Cardiac septum (tissue), 1 donor: ENCODE results near the gene BCAN. TPM values are rescaled to one million over a fixed set of nuclear protein-coding genes. Genes with fewer than 3 reads are reported as not detected.

Experiments used
- DNase-seq: peaks from one replicate; pipeline ENCODE4 v3.0.0-alpha.2; 2020; ENCODE audit warnings: low spot score
- intact Hi-C: fragments of 100-400 bp; cut with DNase I; formaldehyde crosslinking; loops from one replicate; pipeline ENCODE4 v1.14.0; 2022
- total RNA-seq: library from RNA; stranded (reverse); fragmentation: NEBNext Ultra II Directional; extraction: Animal tissue kit (Norgen Biotek cat#: 25700); gene quantifications from one replicate; pipeline ENCODE4 v1.2.1, GENCODE V29; 2021
- donor health status: DM: no; HTN: no; CAD: no.

The BCAN gene
- total RNA-seq, 1 donor from 2014 or later: 0.16 TPM

- intact Hi-C loops: no loop called here
- DNase-seq: no peak
Observed at GRCh38 chr1:156640842-156641706, 843 bp upstream of the BCAN start.

GRCh38 chr1:156642265-156643048 is 540 bp downstream of the BCAN start:
- intact Hi-C loops: no loop called here
- no peak for DNase-seq

- no peak for DNase-seq
Observed at GRCh38 chr1:156643049-156643777, 1.3 kb downstream of the BCAN start.

GRCh38 chr1:156643778-156644092 is 1.8 kb downstream of the BCAN start:
- intact Hi-C loops: no loop called here
- no peak for DNase-seq

More at GRCh38 chr1:156643049-156643777, 1.3 kb downstream of the BCAN start:
- intact Hi-C loops: no loop called here

- DNase-seq: no peak
- intact Hi-C loops: no loop called here
Observed at GRCh38 chr1:156644146-156644545, 2.2 kb downstream of the BCAN start.

- DNase-seq: no peak
- intact Hi-C loops: no loop called here
Observed at GRCh38 chr1:156644640-156645039, 2.7 kb downstream of the BCAN start.

- intact Hi-C loops: no loop called here
- no peak for DNase-seq
Observed at GRCh38 chr1:156645056-156645455, 3.1 kb downstream of the BCAN start.

GRCh38 chr1:156645666-156646065 is 3.7 kb downstream of the BCAN start:
- intact Hi-C loops: no loop called here
- DNase-seq: no peak

GRCh38 chr1:156646738-156647211 is 4.9 kb downstream of the BCAN start:
- DNase-seq: no peak
- intact Hi-C loops: no loop called here

- no peak for DNase-seq
- intact Hi-C loops: no loop called here
Observed at GRCh38 chr1:156647351-156647750, 5.4 kb downstream of the BCAN start.

- DNase-seq: no peak
- intact Hi-C loops: no loop called here
Observed at GRCh38 chr1:156648496-156648895, 6.6 kb downstream of the BCAN start.

- intact Hi-C loops: no loop called here
- DNase-seq: no peak
Observed at GRCh38 chr1:156648951-156649350, 7.0 kb downstream of the BCAN start.

- intact Hi-C loops: no loop called here
- no peak for DNase-seq
Observed at GRCh38 chr1:156652131-156652991, 10.4 kb downstream of the BCAN start.

GRCh38 chr1:156652992-156653355 is 11.1 kb downstream of the BCAN start:
- intact Hi-C loops: no loop called here
- DNase-seq: no peak

GRCh38 chr1:156654700-156655099 is 12.8 kb downstream of the BCAN start:
- intact Hi-C loops: loop anchor here (5.0 kb wide), 1 partner anchor 72 kb away; no protein-coding TSS in a partner anchor
- DNase-seq: no peak

GRCh38 chr1:156655151-156655903 is 13.4 kb downstream of the BCAN start:
- DNase-seq: no peak
- intact Hi-C loops: loop anchor here (5.0 kb wide), 1 partner anchor 73 kb away; no protein-coding TSS in a partner anchor

GRCh38 chr1:156655904-156656516 is 14.1 kb downstream of the BCAN start:
- intact Hi-C loops: loop anchor here (5.0 kb wide), 1 partner anchor 74 kb away; no protein-coding TSS in a partner anchor
- DNase-seq: no peak
